Measurements from ENCODE around the gene PRKD3.
"Not testable (repeated sequence)": the region's sequence is repeated elsewhere in the genome, so short reads cannot be mapped to it uniquely, and the experiment has no call there.

Gene PRKD3

DNA sequence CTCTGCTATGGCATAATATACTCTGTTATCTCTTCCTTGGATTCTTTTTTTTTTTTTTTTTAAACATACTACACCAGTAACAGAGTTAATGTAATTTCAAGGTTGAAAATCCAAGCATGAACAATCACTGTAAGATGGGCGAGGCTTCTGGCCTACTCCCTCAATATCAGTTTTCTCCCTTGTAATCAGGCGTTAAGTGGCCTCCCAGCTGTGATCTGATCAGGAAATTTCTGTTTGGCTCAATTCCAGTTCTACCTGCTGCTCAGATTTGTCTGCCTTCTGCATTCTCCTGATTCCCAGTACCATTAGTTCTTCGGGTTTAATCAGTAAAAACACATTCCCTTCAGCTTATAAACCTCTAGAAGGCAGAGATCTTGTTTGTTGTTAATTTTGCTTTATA is 18.6 kb downstream of the PRKD3 start:
- DNase-seq = no peak

DNA sequence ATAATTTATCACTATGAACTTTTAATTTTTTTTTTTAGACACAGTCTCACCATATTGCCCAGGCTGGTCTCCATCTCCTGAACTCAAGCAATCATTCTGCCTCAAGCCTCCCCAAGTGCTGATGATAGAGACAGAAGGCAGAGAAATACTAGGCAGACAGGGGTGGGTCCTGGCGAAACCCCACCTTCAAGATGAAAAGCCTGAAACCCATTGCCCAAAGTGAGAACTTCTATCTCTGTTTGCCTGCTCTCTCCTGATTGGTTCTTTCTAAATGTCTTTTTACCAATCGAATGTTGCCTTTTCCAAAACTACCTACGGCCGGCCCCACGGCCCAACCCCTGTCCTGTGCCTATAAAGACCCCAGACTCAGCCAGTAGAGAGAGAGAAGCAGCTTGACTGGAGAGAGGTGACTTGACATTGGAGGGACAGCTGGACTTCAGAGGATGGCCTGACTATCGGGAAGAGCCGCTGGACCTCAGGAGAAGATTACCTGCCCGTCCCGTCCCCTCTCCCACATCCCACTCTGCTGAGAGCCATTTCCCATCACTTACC is 21.9 kb downstream of the PRKD3 start:
- no peak for DNase-seq

DNA sequence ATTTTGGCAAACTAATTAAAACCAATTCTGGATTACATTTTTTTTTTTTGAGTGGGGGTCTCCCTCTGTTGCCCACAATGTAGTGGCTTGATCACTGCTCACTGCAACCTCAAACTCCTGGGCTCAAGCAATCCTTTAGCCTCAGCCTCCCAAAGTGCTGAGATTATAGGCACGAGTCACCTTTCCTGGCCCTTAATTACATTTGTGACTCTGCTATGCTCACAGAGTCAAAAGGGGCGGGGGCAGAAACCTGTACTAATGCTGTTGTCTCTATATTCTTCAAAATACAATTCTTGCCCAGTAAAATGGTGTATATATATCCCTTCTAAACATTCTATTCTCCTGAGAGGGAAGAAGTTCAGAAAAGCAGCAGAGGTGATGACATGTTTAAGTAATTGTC is 23.2 kb downstream of the PRKD3 start:
- DNase-seq = no peak

GRCh38 chr2:37300578-37300977 is 24.1 kb downstream of the PRKD3 start:
- DNase-seq = no peak

DNA sequence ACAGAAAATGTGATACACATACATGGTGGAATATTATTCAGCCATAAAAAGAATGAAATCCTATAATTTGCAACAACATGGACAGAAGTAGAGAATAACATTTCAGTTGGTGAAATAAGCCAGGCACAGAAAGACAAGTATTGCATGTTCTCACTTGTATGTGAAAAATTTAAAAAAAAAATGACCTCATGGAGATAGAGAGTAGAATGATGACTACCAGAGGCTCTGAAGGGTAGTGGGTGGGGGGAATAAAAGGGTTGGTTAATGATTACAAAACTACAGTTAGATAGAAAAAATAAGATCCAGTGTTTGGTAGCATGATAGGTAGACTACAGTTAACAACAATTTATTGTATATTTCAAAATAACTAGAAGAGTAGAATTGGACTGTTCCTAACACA is 24.5 kb downstream of the PRKD3 start:
- DNase-seq = no peak

DNA sequence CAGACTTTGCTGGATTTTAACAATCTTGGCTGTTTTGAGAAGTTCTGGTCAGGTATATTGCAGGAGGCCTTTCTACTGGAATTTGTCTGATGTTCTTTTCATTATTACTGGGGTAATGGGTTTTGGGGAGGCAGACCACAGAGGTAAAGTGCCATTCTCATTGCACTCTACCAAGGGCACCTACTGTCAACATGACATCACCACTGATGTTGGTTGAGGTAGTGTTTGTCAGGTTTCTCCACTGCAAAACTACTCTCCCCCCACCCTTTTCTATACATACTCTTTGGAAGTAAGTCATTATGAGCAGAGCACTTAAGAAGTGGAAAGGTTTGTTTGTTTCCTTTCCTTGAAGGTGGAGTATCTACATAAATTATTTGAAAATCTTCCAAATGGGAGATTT is 27.0 kb downstream of the PRKD3 start:
- DNase-seq = no peak

- DNase-seq = no peak
Observed at GRCh38 chr2:37295469-37296073, 29.1 kb downstream of the PRKD3 start.

- not testable (repeated sequence) for DNase-seq
Observed at GRCh38 chr2:37294858-37295257, 29.8 kb downstream of the PRKD3 start.

- DNase-seq = no peak
Observed at GRCh38 chr2:37291680-37292079, 33.0 kb downstream of the PRKD3 start.

DNA sequence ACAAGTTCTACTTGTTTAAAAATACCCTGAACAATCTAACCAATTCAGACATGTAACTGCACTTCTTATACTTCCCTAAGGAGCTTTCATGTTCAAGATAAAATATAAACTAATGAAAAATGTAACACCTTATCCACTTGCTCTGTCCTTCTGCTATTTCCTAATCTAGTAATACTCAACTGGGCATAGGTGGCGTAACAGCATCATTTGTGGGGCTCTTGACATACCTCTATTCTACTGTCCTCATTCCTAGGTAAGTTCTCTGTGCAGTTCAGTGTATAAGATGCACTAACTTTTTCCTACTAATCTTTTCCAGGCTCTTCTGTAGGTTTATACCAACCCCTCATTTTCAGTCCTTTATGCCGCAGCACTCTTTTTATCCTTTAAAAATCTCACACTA is 36.7 kb downstream of the PRKD3 start:
- DNase-seq = peak; percentile 18

DNA sequence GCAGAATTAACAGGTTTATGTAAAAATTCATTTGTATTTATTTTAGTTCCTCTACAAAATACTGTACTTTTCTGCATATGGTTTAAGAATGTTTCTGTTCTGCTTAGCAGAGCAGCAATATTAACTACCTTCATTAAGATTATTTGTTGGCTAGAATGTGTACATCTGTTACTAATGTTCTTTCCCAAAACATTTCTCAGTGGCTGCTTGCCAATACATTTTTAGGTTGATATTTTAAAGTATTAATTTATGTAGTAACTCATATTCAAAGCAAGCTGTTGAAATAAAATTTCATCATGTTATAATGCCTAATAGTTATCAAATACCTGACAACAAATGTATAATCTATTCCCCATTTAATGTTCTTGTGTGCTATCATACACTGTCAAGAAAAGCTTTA is 40.3 kb downstream of the PRKD3 start:
- no peak for DNase-seq

- DNase-seq = no peak
Observed at GRCh38 chr2:37283207-37283606, 41.4 kb downstream of the PRKD3 start.

- DNase-seq = no peak
Observed at GRCh38 chr2:37282746-37283145, 41.9 kb downstream of the PRKD3 start.

- no peak for DNase-seq
Observed at GRCh38 chr2:37281916-37282315, 42.7 kb downstream of the PRKD3 start.

- no peak for DNase-seq
Observed at GRCh38 chr2:37276291-37276690, 48.3 kb downstream of the PRKD3 start.

Measured in activated CD4-positive, alpha-beta T cell treated with anti-CD3 and anti-CD28 coated beads for 48 hours (primary cell).